Small intestine (tissue), 7 donors: ENCODE data around the gene BMPR1A. TPM values are rescaled to one million over a fixed set of nuclear protein-coding genes. Genes with fewer than 3 reads are reported as not detected.

Experiments
- DNase-seq, 2 donors: peaks; one replicate each; pipeline versions ENCODE4 v3.0.0 to v3.0.0-alpha.2; 2013
- FAIRE-seq: peaks from 2 replicates; lab custom pipeline; 2012; peaks lifted over from hg19 to GRCh38; lab: Jason Lieb, UNC
- H3K27ac ChIP-seq, 3 donors: one replicate each; pipeline ENCODE4 v1.5.1; 2013; ENCODE audit warnings: low read length in 2 of 3, mild to moderate bottlenecking in 2 of 3, control low read depth in 1 of 3, inconsistent platforms in 1 of 3, low read depth in 1 of 3, moderate library complexity in 1 of 3
- H3K27me3 ChIP-seq, 3 donors: one replicate each; pipeline ENCODE4 v1.6.1; 2013; ENCODE audit warnings: low read length in 3 of 3, inconsistent platforms in 1 of 3; ENCODE audit not compliant: control insufficient read depth in 3 of 3, insufficient read depth in 3 of 3
- H3K36me3 ChIP-seq, 3 donors: one replicate each; pipeline ENCODE4 v1.6.1; 2013; ENCODE audit warnings: low read length in 3 of 3, inconsistent platforms in 1 of 3, low read depth in 1 of 3, mild to moderate bottlenecking in 1 of 3, moderate library complexity in 1 of 3; ENCODE audit not compliant: control insufficient read depth in 3 of 3, insufficient read depth in 2 of 3
- H3K4me1 ChIP-seq, 3 donors: one replicate each; pipeline ENCODE4 v1.6.1; 2013; ENCODE audit warnings: low read length in 2 of 3, inconsistent platforms in 1 of 3, low read depth in 1 of 3, mild to moderate bottlenecking in 1 of 3, moderate library complexity in 1 of 3; ENCODE audit not compliant: control insufficient read depth in 3 of 3, insufficient read depth in 2 of 3
- H3K4me3 ChIP-seq, 3 donors: one replicate each; pipeline ENCODE4 v1.5.1; 2013; ENCODE audit warnings: low read length in 3 of 3, control low read depth in 1 of 3, inconsistent platforms in 1 of 3, low read depth in 1 of 3, mild to moderate bottlenecking in 1 of 3, moderate library complexity in 1 of 3
- H3K9me3 ChIP-seq, 2 donors: one replicate each; pipeline ENCODE4 v1.6.1; 2013; ENCODE audit warnings: low read depth in 1 of 2, low read length in 1 of 2; ENCODE audit not compliant: control insufficient read depth in 2 of 2, insufficient read depth in 1 of 2
- WGBS, 3 donors: extraction: QIAGEN DNeasy Blood & Tissue Kit; methylation state at CpG; one replicate each; pipeline ENCODE4 v1.1.7; 2013; 5-methylcytosine and 5-hydroxymethylcytosine counted together
- polyA plus RNA-seq, 4 donors: library from polyadenylated mRNA; stranded (reverse) in 3 of 4; unstranded in 1 of 4; fragments of 200-250 nt in 3 of 4; fragments of 120-200 nt in 1 of 4; gene quantifications; one replicate each; pipeline versions ENCODE4 v1.2.1 to v1.2.3, GENCODE V29; 2013
- donor health status: healthy with polysubstance abuse.
- donor health status: control.
- donor health status: control.
- donor health status: Bipolar disorder and iron deficiency.
- donor health status: healthy.

Gene BMPR1A
- polyA plus RNA-seq, 4 donors: 3.4 to 40.2 (median 9.8) TPM

DNA sequence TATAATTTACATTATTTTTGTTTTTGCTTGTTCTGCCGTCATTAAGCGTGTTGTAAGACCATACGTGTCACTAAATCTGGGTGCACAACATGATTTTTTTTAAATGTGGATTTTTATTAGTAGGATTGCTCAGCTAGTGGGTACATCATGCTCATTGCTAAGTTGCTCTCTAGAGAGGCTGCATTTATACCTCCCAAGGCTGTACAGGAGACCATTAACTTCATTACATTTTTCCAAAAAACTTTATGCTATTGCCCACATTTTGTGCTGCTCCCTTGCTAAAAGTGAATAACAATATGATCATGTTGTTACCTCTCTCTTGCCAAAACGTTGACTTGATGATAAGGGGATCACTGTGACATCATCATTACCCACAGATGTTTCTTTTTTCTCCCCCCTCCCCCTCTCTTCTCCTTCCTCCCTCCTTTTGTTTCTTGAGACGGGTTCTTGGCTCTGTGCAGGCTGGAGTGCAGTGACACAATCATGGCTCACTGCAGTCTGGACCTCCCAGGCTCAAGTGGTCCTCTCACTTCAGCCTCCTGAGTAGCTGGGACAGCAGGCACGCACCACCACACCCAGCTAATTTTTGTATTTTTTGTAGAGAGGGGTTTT is 65.1 kb downstream of the BMPR1A start:
- Histone ChIP-seq H3K4me1 (no peaks in the 10 kb centered on the region), H3K27me3 (no peaks in the 10 kb centered on the region), H3K4me3 (no peak overlapping the region), H3K27ac (no peak overlapping the region), H3K9me3 (no peaks in the 10 kb centered on the region), H3K36me3 (peaks cover 0 to 2% (median 0%) of the 10 kb centered on the region in 3 donors)
- WGBS, 3 donors: 64 to 74% (median 71%) methylated on average over 6 of the region's 6 CpGs
- FAIRE-seq (no peak), DNase-seq (no peak)

GRCh38 chr10:86823565-86823964 is 67.1 kb downstream of the BMPR1A start:
- DNase-seq: no peak
- 79 to 88% (median 81%) methylated on average over 4 of the region's 4 CpGs for whole genome bisulfite sequencing, 3 donors
- H3K27me3 ChIP-seq: no peaks in the 10 kb centered on the region
- peaks cover 0 to 3% (median 0%) of the 10 kb centered on the region in 3 donors for H3K36me3 ChIP-seq
- FAIRE-seq: no peak
- H3K9me3 ChIP-seq: no peaks in the 10 kb centered on the region
- no peaks in the 10 kb centered on the region for H3K4me1 ChIP-seq
- H3K4me3 ChIP-seq: no peak overlapping the region
- H3K27ac ChIP-seq: no peak overlapping the region

DNA sequence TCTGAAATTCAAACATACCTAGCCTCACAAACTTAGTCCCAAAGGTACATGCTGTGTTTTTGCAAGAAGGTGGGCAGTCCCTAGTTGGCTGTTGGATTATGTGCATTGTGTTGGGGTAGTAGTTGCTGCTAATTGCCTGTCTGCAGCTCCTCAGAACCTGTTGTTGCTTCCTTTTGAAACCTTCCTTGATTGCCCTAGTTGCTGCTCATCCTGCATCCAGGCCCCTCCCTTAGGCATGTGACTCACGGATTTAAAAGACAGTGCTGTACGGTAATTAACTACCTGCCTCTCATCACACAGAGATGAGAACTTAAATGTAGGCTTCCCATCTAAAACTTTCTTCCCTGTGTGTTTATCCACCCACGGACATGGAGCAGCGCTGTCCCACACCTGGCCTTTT is 67.7 kb downstream of the BMPR1A start:
- Histone ChIP-seq H3K9me3 (no peaks in the 10 kb centered on the region), H3K36me3 (peaks cover 0 to 3% (median 0%) of the 10 kb centered on the region in 3 donors), H3K27me3 (no peaks in the 10 kb centered on the region), H3K4me1 (no peaks in the 10 kb centered on the region), H3K4me3 (no peak overlapping the region), H3K27ac (no peak overlapping the region)
- DNase-seq: peak in 1 of 2 donors; percentile 5
- FAIRE-seq: no peak
- WGBS, 3 donors: 78 to 79% (median 78%) methylated on average over 4 of the region's 4 CpGs

DNA sequence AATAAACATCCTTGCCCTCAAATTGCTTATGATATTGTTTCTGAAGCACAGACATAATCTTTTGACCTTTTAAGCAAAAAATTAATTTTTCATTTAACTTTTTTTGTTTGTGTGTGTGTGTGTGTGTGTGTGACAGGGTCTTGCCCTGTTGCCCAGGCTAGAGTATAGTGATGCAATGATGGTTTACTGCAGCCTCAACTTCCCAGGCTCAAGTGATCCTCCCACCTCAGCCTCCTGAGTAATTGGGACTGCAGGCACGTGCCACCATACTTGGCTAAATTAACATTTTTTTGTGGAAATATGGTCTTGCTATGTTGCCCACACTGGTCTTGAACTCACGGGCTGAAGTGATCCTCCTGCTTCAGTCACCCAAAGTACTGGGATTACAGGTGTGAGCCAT is 68.9 kb downstream of the BMPR1A start:
- peaks cover 0 to 3% (median 0%) of the 10 kb centered on the region in 3 donors for H3K36me3 ChIP-seq
- no peaks in the 10 kb centered on the region for H3K27me3 ChIP-seq
- whole genome bisulfite sequencing, 3 donors: 85 to 98% (median 92%) methylated on average over 2 of the region's 2 CpGs
- no peak overlapping the region for H3K27ac ChIP-seq
- no peaks in the 10 kb centered on the region for H3K9me3 ChIP-seq
- no peak for DNase-seq
- no peak for FAIRE-seq
- H3K4me1 ChIP-seq: peaks cover 0 to 5% (median 2%) of the 10 kb centered on the region in 3 donors
- no peak overlapping the region for H3K4me3 ChIP-seq

DNA sequence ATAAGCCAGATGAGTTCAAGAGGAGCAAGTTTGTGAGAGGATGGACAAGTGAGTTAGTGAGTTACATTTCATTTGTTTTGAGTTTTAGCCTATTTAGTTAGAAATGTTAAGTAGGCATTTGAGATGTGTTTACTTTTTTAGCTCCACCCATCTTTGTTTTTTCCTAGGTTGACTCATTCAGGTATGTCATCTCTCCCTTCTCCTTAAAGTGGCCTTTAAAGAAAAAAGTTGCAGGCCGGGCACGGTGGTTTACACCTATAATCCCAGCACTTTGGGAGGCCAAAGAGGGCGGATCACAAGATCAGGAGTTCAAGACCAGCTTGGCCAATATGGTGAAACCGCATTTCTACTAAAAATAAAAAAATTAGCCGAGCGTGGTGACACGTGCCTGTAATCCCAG is 71.2 kb downstream of the BMPR1A start:
- FAIRE-seq: no peak
- Histone ChIP-seq H3K27me3 (no peaks in the 10 kb centered on the region), H3K36me3 (peaks cover 0 to 6% (median 0%) of the 10 kb centered on the region in 3 donors), H3K27ac (no peak overlapping the region), H3K4me3 (no peak overlapping the region), H3K4me1 (peaks cover 0 to 6% (median 2%) of the 10 kb centered on the region in 3 donors), H3K9me3 (no peaks in the 10 kb centered on the region)
- no peak for DNase-seq
- 90 to 92% (median 91%) methylated on average over 7 of the region's 7 CpGs for WGBS, 3 donors

- Histone ChIP-seq H3K27me3 (no peaks in the 10 kb centered on the region), H3K4me3 (no peak overlapping the region), H3K27ac (no peak overlapping the region), H3K4me1 (peaks cover 0 to 6% (median 2%) of the 10 kb centered on the region in 3 donors), H3K9me3 (no peaks in the 10 kb centered on the region), H3K36me3 (peaks cover 0 to 6% (median 0%) of the 10 kb centered on the region in 3 donors)
- DNase-seq: no peak
- no peak for FAIRE-seq
- 93 to 95% (median 93%) methylated on average over 5 of the region's 5 CpGs for WGBS, 3 donors
Observed at GRCh38 chr10:86828145-86828544, 71.7 kb downstream of the BMPR1A start.

DNA sequence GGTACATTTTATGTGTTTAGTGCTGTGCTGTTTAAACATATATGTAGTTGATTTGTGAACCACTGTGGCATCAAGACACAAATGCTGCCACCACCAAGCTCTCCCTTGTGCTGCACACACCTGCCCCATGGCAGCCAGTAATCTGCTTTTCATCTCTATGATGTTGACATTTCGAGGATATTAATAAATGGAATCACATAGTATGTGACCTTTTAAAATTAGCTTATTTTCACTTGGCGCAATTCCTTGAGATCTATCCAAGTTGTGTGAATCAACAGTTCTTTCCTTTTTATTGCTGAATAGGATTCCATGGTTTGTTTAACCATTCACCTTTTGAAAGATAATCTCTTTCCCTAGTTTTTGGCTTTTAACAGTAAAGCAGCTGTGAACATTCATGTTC is 73.1 kb downstream of the BMPR1A start:
- no peak overlapping the region for H3K4me3 ChIP-seq
- no peak overlapping the region for H3K27ac ChIP-seq
- FAIRE-seq: no peak
- 28 to 52% (median 39%) methylated on average over 2 of the region's 2 CpGs for WGBS, 3 donors
- H3K36me3 ChIP-seq: peaks cover 0 to 6% (median 0%) of the 10 kb centered on the region in 3 donors
- H3K9me3 ChIP-seq: no peaks in the 10 kb centered on the region
- DNase-seq: no peak
- peaks cover 0 to 6% (median 2%) of the 10 kb centered on the region in 3 donors for H3K4me1 ChIP-seq
- H3K27me3 ChIP-seq: no peaks in the 10 kb centered on the region

DNA sequence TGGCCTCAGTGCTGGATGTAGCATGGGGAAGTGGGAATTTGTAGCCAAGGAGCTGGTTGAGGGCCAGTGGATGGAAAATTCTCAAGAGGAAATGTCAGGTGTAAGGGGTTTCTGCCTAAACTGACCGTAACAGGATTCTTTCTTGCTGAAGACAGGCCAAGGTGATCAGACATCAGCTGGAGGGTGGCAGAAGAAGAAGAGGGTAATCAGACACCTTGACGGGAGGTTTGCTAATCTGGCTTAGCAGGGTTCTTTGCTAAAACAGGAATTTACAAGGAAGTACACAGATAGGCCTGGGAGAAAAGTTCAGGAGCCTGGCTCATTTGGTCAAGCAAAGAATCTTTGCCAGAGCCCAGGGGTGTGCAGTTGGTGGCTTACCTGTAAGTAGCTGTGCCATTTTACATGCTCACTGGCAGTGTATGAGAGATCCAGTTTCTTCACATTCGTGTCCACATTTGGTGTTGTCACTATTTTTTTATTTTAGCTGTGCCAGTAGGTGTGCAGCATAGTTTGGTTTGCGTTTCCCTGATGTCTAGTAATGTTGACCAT is 73.7 kb downstream of the BMPR1A start:
- 73 to 77% (median 77%) methylated on average over 4 of the region's 4 CpGs for WGBS, 3 donors
- FAIRE-seq: no peak
- no peak overlapping the region for H3K4me3 ChIP-seq
- peaks cover 0 to 6% (median 2%) of the 10 kb centered on the region in 3 donors for H3K4me1 ChIP-seq
- H3K9me3 ChIP-seq: no peaks in the 10 kb centered on the region
- H3K27me3 ChIP-seq: no peaks in the 10 kb centered on the region
- H3K36me3 ChIP-seq: peaks cover 0 to 6% (median 0%) of the 10 kb centered on the region in 3 donors
- DNase-seq: no peak
- H3K27ac ChIP-seq: no peak overlapping the region
